Measurements from ENCODE around the gene OTUD5. TPM values are rescaled to one million over a fixed set of nuclear protein-coding genes. Genes with fewer than 3 reads are reported as not detected.
A peak's percentile ranks its signal among the peaks of the same experiment; 100 is the strongest.

OTUD5 gene
- total and polyA plus RNA-seq, 2 of the 13 experiments (the other 11 are each of a cell fraction or from before 2014, with no cell fraction given), result 18.4 to 42.2 TPM

GRCh38 chrX:48897157-48897624, 60.2 kb downstream of the OTUD5 start (continued):
- TF ChIP-seq ZNF850 (CRISPR knock-in tag; conservative IDR thresholded peaks at IDR 0.05) (no peak), ZFP36L2 (CRISPR knock-in tag; IDR thresholded peaks at IDR 0.05) (no peak), SMARCC2 (IDR thresholded peaks at IDR 0.05) (no peak), TBL1XR1 (IDR thresholded peaks at IDR 0.05; ENCODE audit: borderline replicate concordance, low read length, partially characterized antibody) (no peak), ZSCAN5A (CRISPR knock-in tag; IDR thresholded peaks at IDR 0.05; ENCODE audit: borderline replicate concordance) (no peak), ZBTB46 (CRISPR knock-in tag; IDR thresholded peaks at IDR 0.05; ENCODE audit: borderline replicate concordance) (no peak), PHF8 (CRISPR knock-in tag; IDR thresholded peaks at IDR 0.05) (no peak), HMG20B (CRISPR knock-in tag; conservative IDR thresholded peaks at IDR 0.05) (no peak), ZNF746 (CRISPR knock-in tag; IDR thresholded peaks at IDR 0.05) (no peak), ZNF841 (CRISPR knock-in tag; IDR thresholded peaks at IDR 0.05; ENCODE audit: borderline replicate concordance) (no peak), HOXA5 (CRISPR knock-in tag; IDR thresholded peaks at IDR 0.05) (0 out of 2 replicates have a peak, but pooled peaks have one; percentile 36), SYNCRIP (IDR thresholded peaks at IDR 0.05; ENCODE audit: insufficient read depth, low read depth, low read length) (no peak), NBN (conservative IDR thresholded peaks at IDR 0.05) (no peak), ATRX (CRISPR knock-in tag; IDR thresholded peaks at IDR 0.05; ENCODE audit: borderline replicate concordance) (no peak)
- TF ChIP-seq, protein P1, sequence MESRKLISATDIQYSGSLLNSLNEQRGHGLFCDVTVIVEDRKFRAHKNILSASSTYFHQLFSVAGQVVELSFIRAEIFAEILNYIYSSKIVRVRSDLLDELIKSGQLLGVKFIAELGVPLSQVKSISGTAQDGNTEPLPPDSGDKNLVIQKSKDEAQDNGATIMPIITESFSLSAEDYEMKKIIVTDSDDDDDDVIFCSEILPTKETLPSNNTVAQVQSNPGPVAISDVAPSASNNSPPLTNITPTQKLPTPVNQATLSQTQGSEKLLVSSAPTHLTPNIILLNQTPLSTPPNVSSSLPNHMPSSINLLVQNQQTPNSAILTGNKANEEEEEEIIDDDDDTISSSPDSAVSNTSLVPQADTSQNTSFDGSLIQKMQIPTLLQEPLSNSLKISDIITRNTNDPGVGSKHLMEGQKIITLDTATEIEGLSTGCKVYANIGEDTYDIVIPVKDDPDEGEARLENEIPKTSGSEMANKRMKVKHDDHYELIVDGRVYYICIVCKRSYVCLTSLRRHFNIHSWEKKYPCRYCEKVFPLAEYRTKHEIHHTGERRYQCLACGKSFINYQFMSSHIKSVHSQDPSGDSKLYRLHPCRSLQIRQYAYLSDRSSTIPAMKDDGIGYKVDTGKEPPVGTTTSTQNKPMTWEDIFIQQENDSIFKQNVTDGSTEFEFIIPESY (CRISPR knock-in tag; IDR thresholded peaks at IDR 0.05), result no peak
- TF ChIP-seq, protein P2, sequence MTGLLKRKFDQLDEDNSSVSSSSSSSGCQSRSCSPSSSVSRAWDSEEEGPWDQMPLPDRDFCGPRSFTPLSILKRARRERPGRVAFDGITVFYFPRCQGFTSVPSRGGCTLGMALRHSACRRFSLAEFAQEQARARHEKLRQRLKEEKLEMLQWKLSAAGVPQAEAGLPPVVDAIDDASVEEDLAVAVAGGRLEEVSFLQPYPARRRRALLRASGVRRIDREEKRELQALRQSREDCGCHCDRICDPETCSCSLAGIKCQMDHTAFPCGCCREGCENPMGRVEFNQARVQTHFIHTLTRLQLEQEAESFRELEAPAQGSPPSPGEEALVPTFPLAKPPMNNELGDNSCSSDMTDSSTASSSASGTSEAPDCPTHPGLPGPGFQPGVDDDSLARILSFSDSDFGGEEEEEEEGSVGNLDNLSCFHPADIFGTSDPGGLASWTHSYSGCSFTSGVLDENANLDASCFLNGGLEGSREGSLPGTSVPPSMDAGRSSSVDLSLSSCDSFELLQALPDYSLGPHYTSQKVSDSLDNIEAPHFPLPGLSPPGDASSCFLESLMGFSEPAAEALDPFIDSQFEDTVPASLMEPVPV (CRISPR knock-in tag; IDR thresholded peaks at IDR 0.05), result 0 out of 2 replicates have a peak, but pooled peaks have one; percentile 25
- TF ChIP-seq, protein P3, sequence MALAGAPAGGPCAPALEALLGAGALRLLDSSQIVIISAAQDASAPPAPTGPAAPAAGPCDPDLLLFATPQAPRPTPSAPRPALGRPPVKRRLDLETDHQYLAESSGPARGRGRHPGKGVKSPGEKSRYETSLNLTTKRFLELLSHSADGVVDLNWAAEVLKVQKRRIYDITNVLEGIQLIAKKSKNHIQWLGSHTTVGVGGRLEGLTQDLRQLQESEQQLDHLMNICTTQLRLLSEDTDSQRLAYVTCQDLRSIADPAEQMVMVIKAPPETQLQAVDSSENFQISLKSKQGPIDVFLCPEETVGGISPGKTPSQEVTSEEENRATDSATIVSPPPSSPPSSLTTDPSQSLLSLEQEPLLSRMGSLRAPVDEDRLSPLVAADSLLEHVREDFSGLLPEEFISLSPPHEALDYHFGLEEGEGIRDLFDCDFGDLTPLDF (CRISPR knock-in tag; IDR thresholded peaks at IDR 0.05), result 0 out of 2 replicates have a peak, but pooled peaks have one; percentile 37
